Bone marrow (tissue), 2 donors: ENCODE data around the gene AADACL4.
"Not testable (repeated sequence)": the region's sequence is repeated elsewhere in the genome, so short reads cannot be mapped to it uniquely, and the experiment has no call there.

Experiments
- DNase-seq, 2 donors: peaks; one replicate each; lab custom pipeline; 2025; lab: John Stamatoyannopoulos, UW

Gene AADACL4

GRCh38 chr1:12712076-12712475, 68.2 kb downstream of the AADACL4 start:
- DNase-seq, result no peak

DNA sequence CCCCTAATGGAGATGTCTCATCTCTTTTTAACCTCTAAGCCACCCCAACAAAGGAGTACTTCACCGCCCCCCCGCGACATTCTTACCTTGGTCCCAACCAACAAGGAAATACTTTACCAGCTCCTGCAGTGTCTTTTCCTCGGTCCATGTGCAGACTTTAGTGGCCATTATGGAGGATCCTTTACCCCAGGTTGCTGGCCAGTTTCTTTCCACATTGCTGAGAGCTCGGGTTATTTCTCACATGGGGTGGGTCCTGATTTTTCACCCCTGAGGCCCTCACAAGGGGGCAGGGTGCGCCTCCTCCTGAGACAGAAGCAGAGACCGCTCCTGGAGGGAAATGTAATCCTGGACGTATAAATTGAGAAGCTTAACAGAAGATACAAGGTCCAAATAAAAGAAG, 69.0 kb downstream of the AADACL4 start:
- DNase-seq, result no peak

- not testable (repeated sequence) for DNase-seq
Observed at GRCh38 chr1:12713651-12714050, 69.8 kb downstream of the AADACL4 start.

DNA sequence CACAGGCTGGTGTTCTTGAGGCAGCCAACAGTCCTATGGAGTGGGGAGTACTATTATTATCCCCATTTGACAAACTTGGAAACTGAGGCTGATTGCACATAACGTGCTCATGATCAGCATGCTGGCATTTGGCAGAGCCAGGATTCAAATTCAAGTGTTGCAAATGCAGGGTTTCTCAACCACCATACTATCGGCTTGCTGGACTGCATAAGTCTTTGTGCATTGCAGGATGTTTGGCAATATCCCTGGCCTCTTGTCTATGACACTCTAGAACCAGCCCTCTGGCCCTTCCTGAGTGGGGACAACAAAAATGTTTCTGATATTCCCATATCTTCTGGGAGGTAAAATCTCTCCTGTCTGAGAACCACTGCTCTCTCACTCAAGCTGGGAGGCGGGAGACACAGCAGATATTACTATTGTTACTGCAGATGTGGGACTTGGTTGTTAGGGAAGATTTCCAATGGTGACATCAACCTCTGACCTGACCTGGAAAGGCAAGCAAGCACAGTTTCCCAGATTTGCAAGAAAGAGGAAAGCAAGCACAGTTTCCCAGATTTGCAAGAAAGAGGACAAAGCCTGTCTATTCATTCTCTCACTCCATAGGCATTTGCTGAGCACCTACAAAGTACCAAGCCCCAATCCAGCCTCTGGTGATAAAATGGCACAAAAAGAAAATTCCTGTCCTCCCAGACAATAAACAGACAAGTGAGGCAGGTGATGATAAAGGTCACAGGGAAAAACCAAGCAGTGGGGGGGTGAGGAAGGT, 71.0 kb downstream of the AADACL4 start:
- DNase-seq, result no peak

DNA sequence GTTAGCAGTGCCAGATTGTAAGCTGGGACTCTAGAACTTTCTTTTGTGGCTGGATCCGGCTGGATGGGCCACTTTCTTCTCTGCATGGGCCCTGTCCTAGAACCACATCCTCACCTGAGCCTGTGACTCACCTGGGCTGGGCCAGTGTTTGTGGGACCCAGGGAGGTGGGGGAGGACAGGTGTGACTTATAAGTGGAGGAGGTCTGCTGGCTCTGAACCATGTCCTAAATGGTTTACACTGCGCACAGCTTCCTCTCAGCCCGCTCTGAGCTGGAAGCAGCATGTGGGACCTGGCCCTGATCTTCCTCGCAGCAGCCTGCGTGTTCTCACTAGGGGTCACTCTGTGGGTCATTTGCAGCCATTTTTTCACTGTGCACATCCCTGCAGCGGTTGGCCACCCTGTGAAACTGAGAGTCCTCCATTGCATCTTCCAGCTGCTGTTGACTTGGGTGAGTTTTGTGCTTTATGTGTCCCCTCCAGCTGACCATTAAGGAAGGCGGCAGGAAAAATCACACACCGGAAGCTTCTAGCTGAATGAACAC, 72.1 kb downstream of the AADACL4 start, which contains the start of gene AADACL3:
Gene AADACL3 (plus strand): TSS at position 215 of the 542 bp plus-strand sequence. CDS start 67 bp downstream, at position 282.
- DNase-seq, result no peak
